Measurements from ENCODE around the gene NME7. TPM values are rescaled to one million over a fixed set of nuclear protein-coding genes. Genes with fewer than 3 reads are reported as not detected.

NME7 gene
- total RNA-seq, 1 experiment from 2014 or later, result 13.8 TPM

DNA sequence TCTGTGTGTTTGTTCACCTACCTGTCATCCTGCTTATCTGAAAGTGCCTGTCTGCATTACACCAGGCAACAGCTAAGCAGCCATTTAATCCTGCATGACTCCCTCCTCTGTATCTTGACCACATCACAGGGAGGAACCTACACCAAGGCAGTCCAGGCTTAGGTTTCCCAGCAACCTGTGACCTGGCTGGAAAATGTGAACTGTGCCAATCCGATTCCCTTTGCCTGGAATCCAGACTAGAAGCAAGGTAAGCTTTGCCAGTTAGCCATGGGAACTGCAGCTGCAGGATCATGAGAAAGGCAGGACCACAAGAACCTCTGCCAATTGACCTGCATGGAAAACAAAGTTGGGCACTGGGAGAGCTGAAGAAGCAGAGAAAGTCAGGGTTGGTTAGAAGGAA, 267.4 kb downstream of the NME7 start (continued):
- TF ChIP-seq CBFB (CRISPR knock-in tag; IDR thresholded peaks at IDR 0.05; ENCODE audit: low read depth) (no peak), ZNF138 (CRISPR knock-in tag; conservative IDR thresholded peaks at IDR 0.05) (no peak), JUN (CRISPR knock-in tag; IDR thresholded peaks at IDR 0.05) (no peak), CREM (CRISPR knock-in tag; IDR thresholded peaks at IDR 0.05) (no peak), HMGA2 (CRISPR knock-in tag; IDR thresholded peaks at IDR 0.05) (no peak)
- TF ChIP-seq, protein P1, sequence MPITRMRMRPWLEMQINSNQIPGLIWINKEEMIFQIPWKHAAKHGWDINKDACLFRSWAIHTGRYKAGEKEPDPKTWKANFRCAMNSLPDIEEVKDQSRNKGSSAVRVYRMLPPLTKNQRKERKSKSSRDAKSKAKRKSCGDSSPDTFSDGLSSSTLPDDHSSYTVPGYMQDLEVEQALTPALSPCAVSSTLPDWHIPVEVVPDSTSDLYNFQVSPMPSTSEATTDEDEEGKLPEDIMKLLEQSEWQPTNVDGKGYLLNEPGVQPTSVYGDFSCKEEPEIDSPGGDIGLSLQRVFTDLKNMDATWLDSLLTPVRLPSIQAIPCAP (CRISPR knock-in tag; IDR thresholded peaks at IDR 0.05), result no peak

DNA sequence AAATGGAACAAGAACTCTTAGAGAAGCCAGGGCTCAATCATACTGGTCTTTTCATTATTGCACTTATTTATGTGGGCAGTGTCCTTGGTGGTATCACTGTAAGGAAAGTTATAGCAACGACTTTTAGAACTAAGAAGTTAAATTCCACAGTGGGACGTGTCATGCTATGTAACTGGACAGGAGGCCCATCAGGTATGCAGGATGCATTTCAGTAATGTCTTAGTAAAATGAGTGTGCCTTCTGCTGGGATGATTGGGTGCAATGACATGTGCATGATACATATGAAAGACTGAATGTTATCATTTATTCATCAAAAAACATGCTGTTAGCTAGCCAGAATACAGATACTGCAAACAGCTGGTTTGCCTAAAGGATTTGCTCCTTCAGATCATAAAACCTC, 268.0 kb downstream of the NME7 start:
- H3K27me3 Mint-ChIP-seq (ENCODE audit: low read depth), result no peaks in the 10 kb centered on the region; the same call in 1 of the 2 replicates
- TF ChIP-seq CBFB (CRISPR knock-in tag; IDR thresholded peaks at IDR 0.05; ENCODE audit: low read depth), result no peak
- TF ChIP-seq, protein P2, sequence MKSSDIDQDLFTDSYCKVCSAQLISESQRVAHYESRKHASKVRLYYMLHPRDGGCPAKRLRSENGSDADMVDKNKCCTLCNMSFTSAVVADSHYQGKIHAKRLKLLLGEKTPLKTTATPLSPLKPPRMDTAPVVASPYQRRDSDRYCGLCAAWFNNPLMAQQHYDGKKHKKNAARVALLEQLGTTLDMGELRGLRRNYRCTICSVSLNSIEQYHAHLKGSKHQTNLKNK (CRISPR knock-in tag; IDR thresholded peaks at IDR 0.05), result no peak
- TF ChIP-seq, protein P3, sequence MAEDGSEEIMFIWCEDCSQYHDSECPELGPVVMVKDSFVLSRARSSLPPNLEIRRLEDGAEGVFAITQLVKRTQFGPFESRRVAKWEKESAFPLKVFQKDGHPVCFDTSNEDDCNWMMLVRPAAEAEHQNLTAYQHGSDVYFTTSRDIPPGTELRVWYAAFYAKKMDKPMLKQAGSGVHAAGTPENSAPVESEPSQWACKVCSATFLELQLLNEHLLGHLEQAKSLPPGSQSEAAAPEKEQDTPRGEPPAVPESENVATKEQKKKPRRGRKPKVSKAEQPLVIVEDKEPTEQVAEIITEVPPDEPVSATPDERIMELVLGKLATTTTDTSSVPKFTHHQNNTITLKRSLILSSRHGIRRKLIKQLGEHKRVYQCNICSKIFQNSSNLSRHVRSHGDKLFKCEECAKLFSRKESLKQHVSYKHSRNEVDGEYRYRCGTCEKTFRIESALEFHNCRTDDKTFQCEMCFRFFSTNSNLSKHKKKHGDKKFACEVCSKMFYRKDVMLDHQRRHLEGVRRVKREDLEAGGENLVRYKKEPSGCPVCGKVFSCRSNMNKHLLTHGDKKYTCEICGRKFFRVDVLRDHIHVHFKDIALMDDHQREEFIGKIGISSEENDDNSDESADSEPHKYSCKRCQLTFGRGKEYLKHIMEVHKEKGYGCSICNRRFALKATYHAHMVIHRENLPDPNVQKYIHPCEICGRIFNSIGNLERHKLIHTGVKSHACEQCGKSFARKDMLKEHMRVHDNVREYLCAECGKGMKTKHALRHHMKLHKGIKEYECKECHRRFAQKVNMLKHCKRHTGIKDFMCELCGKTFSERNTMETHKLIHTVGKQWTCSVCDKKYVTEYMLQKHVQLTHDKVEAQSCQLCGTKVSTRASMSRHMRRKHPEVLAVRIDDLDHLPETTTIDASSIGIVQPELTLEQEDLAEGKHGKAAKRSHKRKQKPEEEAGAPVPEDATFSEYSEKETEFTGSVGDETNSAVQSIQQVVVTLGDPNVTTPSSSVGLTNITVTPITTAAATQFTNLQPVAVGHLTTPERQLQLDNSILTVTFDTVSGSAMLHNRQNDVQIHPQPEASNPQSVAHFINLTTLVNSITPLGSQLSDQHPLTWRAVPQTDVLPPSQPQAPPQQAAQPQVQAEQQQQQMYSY (CRISPR knock-in tag; IDR thresholded peaks at IDR 0.05), result no peak
- no peak for TF ChIP-seq ELF4 (CRISPR knock-in tag; IDR thresholded peaks at IDR 0.05; ENCODE audit: low read depth)
- TF ChIP-seq GTF2I (CRISPR knock-in tag; conservative IDR thresholded peaks at IDR 0.05), result no peak
- TF ChIP-seq FOXK1 (CRISPR knock-in tag; IDR thresholded peaks at IDR 0.05), result no peak
- TF ChIP-seq AFF4 (CRISPR knock-in tag; IDR thresholded peaks at IDR 0.05; ENCODE audit: borderline replicate concordance), result no peak
- no peak for TF ChIP-seq ZNF425 (CRISPR knock-in tag; conservative IDR thresholded peaks at IDR 0.05)
- no peak overlapping the region for H3K4me3 Mint-ChIP-seq
- DNase-seq (ENCODE audit: low spot score), result no peak
- no peaks in the 10 kb centered on the region for H3K36me3 Mint-ChIP-seq
- peaks cover 9% of the 10 kb centered on the region for H3K9me3 Mint-ChIP-seq
- no peak overlapping the region for H3K27ac Mint-ChIP-seq
- ATAC-seq, result no peak
- H3K4me1 Mint-ChIP-seq, result peaks cover 5% of the 10 kb centered on the region
- CTCF ChIA-PET, result no interaction called here
- POLR2A ChIA-PET, result no interaction called here

GRCh38 chr1:169098380-169098779, 269.2 kb downstream of the NME7 start:
- peaks cover 4% of the 10 kb centered on the region; the same call in 1 of the 2 replicates for H3K4me1 Mint-ChIP-seq
- ATAC-seq (no peak), DNase-seq (ENCODE audit: low spot score) (no peak)
- H3K4me3 Mint-ChIP-seq, result no peak overlapping the region
- ChIA-PET CTCF (no interaction called here), POLR2A (no interaction called here)
- no peaks in the 10 kb centered on the region; the same call in 1 of the 2 replicates for H3K27me3 Mint-ChIP-seq (ENCODE audit: low read depth)
- no peaks in the 10 kb centered on the region for H3K36me3 Mint-ChIP-seq
- peaks cover 9% of the 10 kb centered on the region for H3K9me3 Mint-ChIP-seq
- H3K27ac Mint-ChIP-seq, result no peak overlapping the region
- TF ChIP-seq PRRX2 (CRISPR knock-in tag; IDR thresholded peaks at IDR 0.05), result no peak
- no peak for TF ChIP-seq ZNF219 (CRISPR knock-in tag; IDR thresholded peaks at IDR 0.05; ENCODE audit: borderline replicate concordance)
- TF ChIP-seq STAT6 (CRISPR knock-in tag; conservative IDR thresholded peaks at IDR 0.05; ENCODE audit: low read depth), result no peak
- no peak for TF ChIP-seq ATF3 (CRISPR knock-in tag; conservative IDR thresholded peaks at IDR 0.05)
- no peak for TF ChIP-seq OVOL2 (CRISPR knock-in tag; IDR thresholded peaks at IDR 0.05; ENCODE audit: borderline replicate concordance)
- no peak for TF ChIP-seq NR3C1 (CRISPR knock-in tag; conservative IDR thresholded peaks at IDR 0.05; ENCODE audit: low read depth)
- no peak for TF ChIP-seq FOXK1 (CRISPR knock-in tag; IDR thresholded peaks at IDR 0.05)
- TF ChIP-seq ZNF232 (CRISPR knock-in tag; IDR thresholded peaks at IDR 0.05), result no peak
- no peak for TF ChIP-seq NFE2L1 (CRISPR knock-in tag; IDR thresholded peaks at IDR 0.05)

All from WTC11 (cell line).